ENCODE results near the gene ARHGEF11. TPM values are rescaled to one million over a fixed set of nuclear protein-coding genes. Genes with fewer than 3 reads are reported as not detected.

The ARHGEF11 gene
- total and polyA plus RNA-seq, 2 of the 4 experiments (the other 2 are of a cell fraction), result 16.8 to 17.2 TPM

DNA sequence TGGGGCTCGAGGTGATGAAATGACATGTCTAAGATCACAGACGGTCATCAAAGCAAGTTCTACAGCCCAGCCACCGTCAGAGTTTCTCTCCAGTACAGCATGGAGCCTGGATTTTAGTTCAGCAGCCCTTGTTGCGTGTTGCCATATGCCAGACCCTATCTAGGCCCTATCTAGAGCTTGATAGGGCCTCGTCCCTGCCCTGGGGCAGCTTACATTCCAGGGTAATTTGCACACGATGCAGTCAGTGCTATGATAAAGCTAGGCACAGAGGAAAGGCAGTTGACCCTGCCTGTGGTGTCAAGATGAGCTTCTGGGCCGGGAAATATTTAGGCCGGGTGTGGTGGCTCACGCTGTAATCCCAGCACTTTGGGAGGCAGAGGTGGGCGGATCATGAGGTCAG is 35.2 kb upstream of the ARHGEF11 start:
- Histone ChIP-seq H4K20me1 (ENCODE audit: insufficient read depth, low read length) (no peaks in the 10 kb centered on the region), H3K4ac (ENCODE audit: low read depth, low read length) (no peak overlapping the region), H2AK5ac (ENCODE audit: low read depth, low read length) (no peak overlapping the region), H4K91ac (ENCODE audit: insufficient read depth, low read depth, low read length) (no peak overlapping the region), H3K79me1 (ENCODE audit: low read depth in 1 of 2, low read length in 2 of 2) (no peaks in the 10 kb centered on the region), H3K23ac (ENCODE audit: low read depth, low read length) (no peak overlapping the region), H2AK9ac (replicated peaks; ENCODE audit: low read depth, low read length, poor library complexity) (no peak overlapping the region), H4K5ac (ENCODE audit: low read depth, low read length) (no peak overlapping the region), H2BK20ac (ENCODE audit: low read depth, low read length) (no peak overlapping the region), H2BK120ac (ENCODE audit: low read depth, low read length) (no peak overlapping the region), H4K8ac (ENCODE audit: low read depth in 2 of 2, low read length in 2 of 2) (no peak overlapping the region), H3K4me3 (ENCODE audit: insufficient read depth, low read depth, low read length) (no peak overlapping the region), H2BK15ac (ENCODE audit: low read depth, low read length) (no peak overlapping the region), H3K9me1 (ENCODE audit: insufficient read depth, low read length) (no peaks in the 10 kb centered on the region), H3K14ac (replicated peaks; ENCODE audit: low read depth, low read length) (no peak overlapping the region), H2BK5ac (ENCODE audit: low read depth, low read length, poor library complexity, severe bottlenecking) (no peak overlapping the region), H3K36me3 (ENCODE audit: control insufficient read depth, insufficient read depth, low read length) (no peaks in the 10 kb centered on the region), H3K27me3 (ENCODE audit: control insufficient read depth, insufficient read depth, low read length) (peaks cover 19% of the 10 kb centered on the region), H3K9me3 (ENCODE audit: control insufficient read depth, insufficient read depth, low read length) (no peaks in the 10 kb centered on the region), H3K18ac (ENCODE audit: low read depth, low read length) (no peak overlapping the region), H3K27ac (ENCODE audit: insufficient read depth, low read length) (no peak overlapping the region), H3K56ac (ENCODE audit: extremely low read depth, insufficient read depth, low read length) (no peak overlapping the region), H3K4me1 (ENCODE audit: control insufficient read depth, insufficient read depth, low read length) (no peaks in the 10 kb centered on the region), H3K9ac (ENCODE audit: low read depth, low read length) (no peak overlapping the region), H3K4me2 (ENCODE audit: low read depth, low read length) (no peak overlapping the region), H2AFZ (replicated peaks; ENCODE audit: low read length, poor library complexity) (no peak overlapping the region)
- dilution Hi-C loops (cut with HindIII; ENCODE audit: low sequenced_read_pairs, unreplicated experiment), result no loop called here
- POLR2A ChIA-PET (ENCODE audit: unreplicated experiment), result interaction anchor here (0.6 kb wide), 1 partner anchor 135 kb away, joined by 3 read pairs; no protein-coding TSS in a partner anchor
- no TSS peak for BruUV-seq (replicated peaks)
- 60% methylated on average over 1 of the region's 10 CpGs; no CpG with 5 or more reads in 1 of the 2 experiments for whole genome bisulfite sequencing, 2 experiments (ENCODE audit: extremely low coverage in 2 of 2, insufficient read length in 1 of 2)
- no peak for DNase-seq
- in situ Hi-C loops (cut with MboI; ENCODE audit: low sequenced_read_pairs), result no loop called here
- TF ChIP-seq RCOR1 (IDR thresholded peaks at IDR 0.05; ENCODE audit: insufficient replicate concordance, low read length) (no peak), MXI1 (IDR thresholded peaks at IDR 0.05; ENCODE audit: borderline replicate concordance, low read depth, low read length) (no peak), USF2 (IDR thresholded peaks at IDR 0.05; ENCODE audit: low read depth, low read length) (no peak), FOS (IDR thresholded peaks at IDR 0.05; ENCODE audit: low read depth, low read length) (no peak), BHLHE40 (IDR thresholded peaks at IDR 0.05; ENCODE audit: low read depth, low read length) (no peak), RAD21 (IDR thresholded peaks at IDR 0.05; ENCODE audit: low read length) (no peak), SMC3 (IDR thresholded peaks at IDR 0.05; ENCODE audit: low read depth, low read length) (no peak), NFE2L2 (IDR thresholded peaks at IDR 0.05; ENCODE audit: low read depth, low read length) (no peak), MAZ (IDR thresholded peaks at IDR 0.05; ENCODE audit: borderline replicate concordance, low read depth, low read length) (no peak), CEBPB (IDR thresholded peaks at IDR 0.05; ENCODE audit: low read depth, low read length) (no peak), CHD1 (IDR thresholded peaks at IDR 0.05; ENCODE audit: low read depth, low read length) (no peak), MAFK (IDR thresholded peaks at IDR 0.05; ENCODE audit: low read depth, low read length) (no peak), RFX5 (IDR thresholded peaks at IDR 0.05; ENCODE audit: low read depth, low read length) (no peak), POLR2A (IDR thresholded peaks at IDR 0.05; ENCODE audit: low read depth, low read length) (no peak)
- TF ChIP-seq, protein P1, sequence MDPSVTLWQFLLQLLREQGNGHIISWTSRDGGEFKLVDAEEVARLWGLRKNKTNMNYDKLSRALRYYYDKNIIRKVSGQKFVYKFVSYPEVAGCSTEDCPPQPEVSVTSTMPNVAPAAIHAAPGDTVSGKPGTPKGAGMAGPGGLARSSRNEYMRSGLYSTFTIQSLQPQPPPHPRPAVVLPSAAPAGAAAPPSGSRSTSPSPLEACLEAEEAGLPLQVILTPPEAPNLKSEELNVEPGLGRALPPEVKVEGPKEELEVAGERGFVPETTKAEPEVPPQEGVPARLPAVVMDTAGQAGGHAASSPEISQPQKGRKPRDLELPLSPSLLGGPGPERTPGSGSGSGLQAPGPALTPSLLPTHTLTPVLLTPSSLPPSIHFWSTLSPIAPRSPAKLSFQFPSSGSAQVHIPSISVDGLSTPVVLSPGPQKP (IDR thresholded peaks at IDR 0.05; ENCODE audit: borderline replicate concordance, low read depth, low read length), result no peak
- TF ChIP-seq, protein P2, sequence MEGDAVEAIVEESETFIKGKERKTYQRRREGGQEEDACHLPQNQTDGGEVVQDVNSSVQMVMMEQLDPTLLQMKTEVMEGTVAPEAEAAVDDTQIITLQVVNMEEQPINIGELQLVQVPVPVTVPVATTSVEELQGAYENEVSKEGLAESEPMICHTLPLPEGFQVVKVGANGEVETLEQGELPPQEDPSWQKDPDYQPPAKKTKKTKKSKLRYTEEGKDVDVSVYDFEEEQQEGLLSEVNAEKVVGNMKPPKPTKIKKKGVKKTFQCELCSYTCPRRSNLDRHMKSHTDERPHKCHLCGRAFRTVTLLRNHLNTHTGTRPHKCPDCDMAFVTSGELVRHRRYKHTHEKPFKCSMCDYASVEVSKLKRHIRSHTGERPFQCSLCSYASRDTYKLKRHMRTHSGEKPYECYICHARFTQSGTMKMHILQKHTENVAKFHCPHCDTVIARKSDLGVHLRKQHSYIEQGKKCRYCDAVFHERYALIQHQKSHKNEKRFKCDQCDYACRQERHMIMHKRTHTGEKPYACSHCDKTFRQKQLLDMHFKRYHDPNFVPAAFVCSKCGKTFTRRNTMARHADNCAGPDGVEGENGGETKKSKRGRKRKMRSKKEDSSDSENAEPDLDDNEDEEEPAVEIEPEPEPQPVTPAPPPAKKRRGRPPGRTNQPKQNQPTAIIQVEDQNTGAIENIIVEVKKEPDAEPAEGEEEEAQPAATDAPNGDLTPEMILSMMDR (conservative IDR thresholded peaks at IDR 0.05; ENCODE audit: low read depth, low read length), result no peak
- intact Hi-C loops (cut with micrococcal nuclease), result no loop called here
- ATAC-seq (ENCODE audit: low read depth), result no peak
- CTCF ChIA-PET, result interaction anchor here (0.7 to 2.7 kb wide), 2 partner anchors 9 to 75 kb away, joined by 3 to 11 read pairs; no protein-coding TSS in a partner anchor

All from IMR-90 (cell line).